Loucy (cell line): ENCODE results near the gene USP17L15.
"Not testable (repeated sequence)": the region's sequence is repeated elsewhere in the genome, so short reads cannot be mapped to it uniquely, and the experiment has no call there.

Source experiments
- CTCF ChIP-seq: fragments of 200-600 bp; sonication (generic); conservative IDR thresholded peaks from 2 replicates; pipeline ENCODE4 v1.5.1; 2014; ENCODE audit warnings: mild to moderate bottlenecking, antibody characterized with exemption, low read length
- EZH2phosphoT487 ChIP-seq: fragments of 200-600 bp; IDR thresholded peaks from 2 replicates; pipeline ENCODE4 v1.6.1; 2018; ENCODE audit warnings: antibody characterized with exemption, mild to moderate bottlenecking, moderate library complexity, borderline replicate concordance

- not testable (repeated sequence) for TF ChIP-seq EZH2phosphoT487, CTCF
These were observed 14.3 kb upstream of the USP17L15 start, which contains the start of gene USP17L12 for GRCh38 chr4:9219852-9220251.
